ENCODE results near the gene PRKG2.

PRKG2 gene

DNA sequence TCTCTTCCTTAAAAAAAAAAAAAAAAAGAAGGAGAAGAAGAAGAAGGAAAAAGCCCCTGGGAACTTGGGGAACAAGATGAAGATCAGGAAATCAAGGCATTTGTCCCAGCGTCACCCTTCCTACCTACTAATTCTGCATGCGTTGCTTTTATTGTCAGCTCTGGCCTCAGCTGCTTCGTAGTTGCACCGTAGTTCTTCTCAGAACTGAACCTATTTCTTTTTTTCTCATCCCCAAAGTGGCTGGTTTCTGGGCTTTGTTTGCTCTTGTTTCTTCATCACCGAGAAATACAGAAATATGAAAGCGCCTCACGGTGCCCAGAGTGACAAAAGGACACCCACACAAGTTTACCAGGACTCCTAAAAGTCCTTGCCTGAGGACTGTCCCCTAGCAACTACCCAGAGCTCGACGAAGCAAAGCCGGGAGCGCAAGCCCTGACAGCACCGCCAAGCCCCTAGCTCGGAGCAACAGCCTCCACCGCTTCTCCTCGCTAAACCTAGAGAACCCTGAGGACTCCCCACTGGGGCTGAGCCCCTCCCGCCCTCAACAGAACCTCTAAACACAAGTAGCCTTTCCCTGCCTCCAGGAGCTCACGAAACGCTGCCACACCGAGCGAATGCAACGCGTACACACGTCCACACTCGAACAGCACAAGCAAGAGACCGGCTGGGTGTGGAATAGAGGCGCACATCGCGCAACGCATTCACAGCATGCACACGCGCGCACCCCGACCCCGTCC lies 710 bp downstream of the PRKG2 start:
- Histone ChIP-seq H3K4me3 (ENCODE audit: low read depth in 1 of 2, low read length in 1 of 2) (no peak overlapping the region), H3K27me3 (peaks cover 95% of the 10 kb centered on the region), H3K27ac (no peak overlapping the region), H3K4me1 (ENCODE audit: control insufficient read depth in 1 of 2, insufficient read depth in 1 of 2, low read depth in 1 of 2, low read length in 1 of 2) (peaks cover 0 to 18% of the 10 kb centered on the region in 2 experiments), H3K9me3 (no peaks in the 10 kb centered on the region), H3K36me3 (no peaks in the 10 kb centered on the region)
- TF ChIP-seq, protein P1, sequence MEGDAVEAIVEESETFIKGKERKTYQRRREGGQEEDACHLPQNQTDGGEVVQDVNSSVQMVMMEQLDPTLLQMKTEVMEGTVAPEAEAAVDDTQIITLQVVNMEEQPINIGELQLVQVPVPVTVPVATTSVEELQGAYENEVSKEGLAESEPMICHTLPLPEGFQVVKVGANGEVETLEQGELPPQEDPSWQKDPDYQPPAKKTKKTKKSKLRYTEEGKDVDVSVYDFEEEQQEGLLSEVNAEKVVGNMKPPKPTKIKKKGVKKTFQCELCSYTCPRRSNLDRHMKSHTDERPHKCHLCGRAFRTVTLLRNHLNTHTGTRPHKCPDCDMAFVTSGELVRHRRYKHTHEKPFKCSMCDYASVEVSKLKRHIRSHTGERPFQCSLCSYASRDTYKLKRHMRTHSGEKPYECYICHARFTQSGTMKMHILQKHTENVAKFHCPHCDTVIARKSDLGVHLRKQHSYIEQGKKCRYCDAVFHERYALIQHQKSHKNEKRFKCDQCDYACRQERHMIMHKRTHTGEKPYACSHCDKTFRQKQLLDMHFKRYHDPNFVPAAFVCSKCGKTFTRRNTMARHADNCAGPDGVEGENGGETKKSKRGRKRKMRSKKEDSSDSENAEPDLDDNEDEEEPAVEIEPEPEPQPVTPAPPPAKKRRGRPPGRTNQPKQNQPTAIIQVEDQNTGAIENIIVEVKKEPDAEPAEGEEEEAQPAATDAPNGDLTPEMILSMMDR (IDR thresholded peaks at IDR 0.05), result no peak

DNA sequence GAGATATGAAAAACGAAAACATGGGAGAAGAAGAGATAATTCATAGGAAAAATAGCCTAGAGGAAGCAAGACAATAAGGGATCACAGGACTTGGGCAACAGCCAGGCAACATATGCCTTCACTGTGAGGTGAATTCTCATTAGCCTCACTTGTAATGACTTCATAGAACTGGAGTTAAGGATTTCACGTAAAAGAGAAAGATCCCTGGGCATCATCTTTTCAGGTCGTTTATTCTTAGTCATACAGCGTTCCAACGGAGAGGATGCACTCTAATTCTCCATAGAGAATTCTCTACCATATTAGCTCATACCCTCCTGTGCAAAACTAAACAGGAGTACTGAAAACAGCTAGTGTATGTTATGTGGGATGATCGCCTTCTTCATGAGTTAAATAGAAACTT lies 1.4 kb downstream of the PRKG2 start:
- H3K9me3 ChIP-seq, result no peaks in the 10 kb centered on the region
- TF ChIP-seq, protein P1 (IDR thresholded peaks at IDR 0.05), result no peak
- H3K36me3 ChIP-seq, result no peaks in the 10 kb centered on the region
- no peak overlapping the region for H3K4me3 ChIP-seq (ENCODE audit: low read depth in 1 of 2, low read length in 1 of 2)
- H3K27me3 ChIP-seq, result peaks cover 89% of the 10 kb centered on the region
- no peak overlapping the region for H3K27ac ChIP-seq
- peaks cover 0 to 18% of the 10 kb centered on the region in 2 experiments for H3K4me1 ChIP-seq (ENCODE audit: control insufficient read depth in 1 of 2, insufficient read depth in 1 of 2, low read depth in 1 of 2, low read length in 1 of 2)

DNA sequence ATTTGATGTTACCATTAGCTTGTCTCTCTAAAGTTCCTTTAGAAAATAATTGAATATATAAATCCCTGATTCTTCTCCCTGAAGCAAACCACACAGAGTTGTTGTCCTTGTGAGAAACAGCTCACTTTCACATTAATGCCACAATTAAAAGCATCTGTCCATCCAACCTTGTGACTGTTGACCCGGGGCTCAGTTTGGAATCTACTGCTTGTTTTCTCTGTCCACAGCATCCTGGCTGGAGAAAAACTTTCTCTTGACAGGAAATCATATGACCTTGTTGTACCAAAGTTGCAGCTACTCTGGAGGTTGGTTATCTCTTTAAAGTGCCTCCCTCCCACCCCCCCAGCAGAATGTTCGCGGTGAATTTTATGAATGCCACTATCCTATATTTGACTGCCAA lies 3.1 kb downstream of the PRKG2 start:
- Histone ChIP-seq H3K36me3 (no peaks in the 10 kb centered on the region), H3K9me3 (no peaks in the 10 kb centered on the region), H3K27me3 (peaks cover 75% of the 10 kb centered on the region), H3K27ac (no peak overlapping the region), H3K4me3 (ENCODE audit: low read depth in 1 of 2, low read length in 1 of 2) (no peak overlapping the region), H3K4me1 (ENCODE audit: control insufficient read depth in 1 of 2, insufficient read depth in 1 of 2, low read depth in 1 of 2, low read length in 1 of 2) (peaks cover 8 to 32% of the 10 kb centered on the region in 2 experiments)
- TF ChIP-seq, protein P1 (IDR thresholded peaks at IDR 0.05), result no peak

DNA sequence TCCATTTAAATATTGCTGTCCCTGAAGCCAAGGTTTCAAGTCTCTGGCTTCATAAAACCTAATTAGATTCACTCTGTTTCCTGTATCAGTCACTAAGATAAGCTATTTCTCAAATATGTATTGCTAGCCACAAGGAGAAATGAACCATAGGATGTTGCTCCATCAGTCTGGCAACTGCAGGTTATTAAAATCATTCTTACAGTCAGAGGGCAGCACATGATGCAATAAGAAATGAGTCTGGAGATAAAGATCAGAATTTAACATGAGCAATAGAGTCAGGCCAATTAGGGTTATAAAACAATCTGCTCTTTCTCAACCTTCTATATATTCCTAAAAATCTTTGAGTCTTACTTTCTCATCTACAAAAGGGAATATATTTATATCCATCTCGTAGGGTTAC lies 7.2 kb downstream of the PRKG2 start:
- Histone ChIP-seq H3K4me1 (ENCODE audit: control insufficient read depth in 1 of 2, insufficient read depth in 1 of 2, low read depth in 1 of 2, low read length in 1 of 2) (peaks cover 8 to 15% of the 10 kb centered on the region in 2 experiments), H3K36me3 (no peaks in the 10 kb centered on the region), H3K9me3 (no peaks in the 10 kb centered on the region), H3K4me3 (ENCODE audit: low read depth in 1 of 2, low read length in 1 of 2) (no peak overlapping the region), H3K27ac (no peak overlapping the region), H3K27me3 (peaks cover 69% of the 10 kb centered on the region)
- TF ChIP-seq, protein P1 (IDR thresholded peaks at IDR 0.05), result no peak

DNA sequence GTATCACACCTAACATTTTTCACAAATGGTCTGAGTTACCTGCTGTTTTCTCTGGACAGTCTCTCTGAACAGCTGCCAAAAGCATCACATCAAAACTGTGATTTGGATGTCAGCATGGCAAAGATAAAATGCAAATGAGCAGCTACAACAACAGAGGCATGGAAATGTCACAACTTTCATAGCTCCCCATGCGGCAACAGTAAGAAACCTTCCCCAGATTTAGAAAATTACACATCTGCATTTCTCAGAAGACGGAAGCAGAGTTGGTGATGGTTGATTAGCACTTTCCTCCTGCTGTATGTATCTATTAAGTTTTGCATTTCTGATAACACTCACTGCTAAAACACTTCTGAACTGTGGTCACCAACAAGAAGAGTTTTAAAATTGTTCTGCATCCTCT lies 9.7 kb downstream of the PRKG2 start:
- H3K4me3 ChIP-seq (ENCODE audit: low read depth in 1 of 2, low read length in 1 of 2), result no peak overlapping the region
- no peaks in the 10 kb centered on the region for H3K36me3 ChIP-seq
- no peak overlapping the region for H3K27ac ChIP-seq
- H3K27me3 ChIP-seq, result peaks cover 61% of the 10 kb centered on the region
- TF ChIP-seq, protein P1 (IDR thresholded peaks at IDR 0.05), result no peak
- peaks cover 8 to 15% of the 10 kb centered on the region in 2 experiments for H3K4me1 ChIP-seq (ENCODE audit: control insufficient read depth in 1 of 2, insufficient read depth in 1 of 2, low read depth in 1 of 2, low read length in 1 of 2)
- H3K9me3 ChIP-seq, result no peaks in the 10 kb centered on the region

All from neutrophil (primary cell).